ENCODE data around the gene UBR4. TPM values are rescaled to one million over a fixed set of nuclear protein-coding genes. Genes with fewer than 3 reads are reported as not detected.

UBR4 gene
- total RNA-seq, 1 donor from 2014 or later, result 108 TPM

DNA sequence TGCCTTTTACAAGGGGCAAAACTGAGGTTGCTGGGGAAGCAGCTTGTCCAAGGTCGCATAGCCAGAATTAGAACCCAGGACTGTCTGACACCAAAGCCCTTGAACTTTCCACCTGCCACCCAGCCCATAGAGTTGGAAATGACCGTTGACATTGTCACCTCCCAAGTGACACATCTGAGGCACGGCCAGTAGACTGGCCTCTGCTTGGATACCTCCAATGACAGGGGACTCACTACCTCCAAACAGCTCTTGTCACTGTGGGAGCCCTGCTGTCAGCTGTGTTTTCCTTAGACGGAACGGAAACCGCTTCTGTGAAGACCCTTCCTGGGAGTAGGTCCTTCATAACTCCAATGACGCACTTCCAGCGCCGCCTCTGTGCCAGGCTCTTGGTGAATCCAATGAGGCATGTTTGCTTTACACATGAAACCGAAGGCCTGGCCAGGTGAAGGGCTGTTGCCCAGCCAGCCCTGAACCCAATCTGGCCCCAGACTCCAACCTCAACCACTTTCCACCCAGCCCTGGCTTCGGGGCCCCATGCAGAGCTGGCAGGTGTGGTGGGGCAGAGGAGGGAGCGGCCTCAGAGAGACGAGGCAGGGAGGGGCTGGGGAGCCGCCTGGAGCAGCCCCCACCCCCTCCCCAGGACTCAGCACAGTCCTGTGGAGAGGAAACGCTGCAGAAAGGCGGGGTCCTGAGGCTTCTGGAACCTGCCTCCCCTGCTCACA lies 144.4 kb downstream of the UBR4 start:
- no peaks in the 10 kb centered on the region for H3K4me1 Mint-ChIP-seq (ENCODE audit: unreplicated experiment)
- TF ChIP-seq, protein P1, sequence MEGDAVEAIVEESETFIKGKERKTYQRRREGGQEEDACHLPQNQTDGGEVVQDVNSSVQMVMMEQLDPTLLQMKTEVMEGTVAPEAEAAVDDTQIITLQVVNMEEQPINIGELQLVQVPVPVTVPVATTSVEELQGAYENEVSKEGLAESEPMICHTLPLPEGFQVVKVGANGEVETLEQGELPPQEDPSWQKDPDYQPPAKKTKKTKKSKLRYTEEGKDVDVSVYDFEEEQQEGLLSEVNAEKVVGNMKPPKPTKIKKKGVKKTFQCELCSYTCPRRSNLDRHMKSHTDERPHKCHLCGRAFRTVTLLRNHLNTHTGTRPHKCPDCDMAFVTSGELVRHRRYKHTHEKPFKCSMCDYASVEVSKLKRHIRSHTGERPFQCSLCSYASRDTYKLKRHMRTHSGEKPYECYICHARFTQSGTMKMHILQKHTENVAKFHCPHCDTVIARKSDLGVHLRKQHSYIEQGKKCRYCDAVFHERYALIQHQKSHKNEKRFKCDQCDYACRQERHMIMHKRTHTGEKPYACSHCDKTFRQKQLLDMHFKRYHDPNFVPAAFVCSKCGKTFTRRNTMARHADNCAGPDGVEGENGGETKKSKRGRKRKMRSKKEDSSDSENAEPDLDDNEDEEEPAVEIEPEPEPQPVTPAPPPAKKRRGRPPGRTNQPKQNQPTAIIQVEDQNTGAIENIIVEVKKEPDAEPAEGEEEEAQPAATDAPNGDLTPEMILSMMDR (conservative IDR thresholded peaks at IDR 0.05), result no peak

DNA sequence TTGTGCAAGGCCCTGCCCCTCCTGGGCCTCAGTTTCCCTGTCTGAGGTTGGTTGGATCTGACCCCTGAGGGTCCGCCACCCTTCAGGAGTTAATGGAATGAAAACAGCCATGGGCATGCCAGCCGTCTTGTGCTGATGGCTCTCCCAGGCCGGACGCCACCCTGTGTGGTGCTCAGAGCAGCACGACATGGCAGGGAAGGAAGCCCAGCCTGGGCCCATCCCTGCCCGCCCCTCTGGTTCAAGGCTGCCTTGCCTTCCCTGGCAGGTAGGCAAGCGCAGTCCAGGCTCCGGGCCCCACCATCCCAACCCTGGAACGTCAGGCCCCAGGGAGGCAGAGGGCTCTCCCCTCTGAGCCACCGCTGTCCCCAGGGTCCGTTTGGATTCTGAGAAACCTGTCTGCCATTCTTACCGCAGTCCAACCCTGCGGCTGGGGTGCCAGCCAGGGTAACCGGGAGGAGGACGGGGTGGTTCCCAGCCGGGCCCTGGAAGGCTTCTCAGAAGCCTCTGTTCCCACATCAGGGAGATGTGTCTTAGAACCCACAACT lies 145.1 kb downstream of the UBR4 start:
- Mint-ChIP-seq H3K27ac (no peak overlapping the region), H3K4me3 (no peak overlapping the region), H3K27me3 (no peaks in the 10 kb centered on the region), H3K9me3 (no peaks in the 10 kb centered on the region), H3K4me1 (ENCODE audit: unreplicated experiment) (no peaks in the 10 kb centered on the region), H3K36me3 (peaks cover 5% of the 10 kb centered on the region)
- no peak for DNase-seq (ENCODE audit: extremely low spot score, unreplicated experiment)
- TF ChIP-seq, protein P1 (conservative IDR thresholded peaks at IDR 0.05), result no peak

More for the DNA sequence above, 144.4 kb downstream of the UBR4 start:
- H3K27me3 Mint-ChIP-seq, result no peaks in the 10 kb centered on the region
- H3K27ac Mint-ChIP-seq, result no peak overlapping the region
- no peak overlapping the region for H3K4me3 Mint-ChIP-seq
- no peak for DNase-seq (ENCODE audit: extremely low spot score, unreplicated experiment)
- H3K9me3 Mint-ChIP-seq, result no peaks in the 10 kb centered on the region
- H3K36me3 Mint-ChIP-seq, result peaks cover 5% of the 10 kb centered on the region

DNA sequence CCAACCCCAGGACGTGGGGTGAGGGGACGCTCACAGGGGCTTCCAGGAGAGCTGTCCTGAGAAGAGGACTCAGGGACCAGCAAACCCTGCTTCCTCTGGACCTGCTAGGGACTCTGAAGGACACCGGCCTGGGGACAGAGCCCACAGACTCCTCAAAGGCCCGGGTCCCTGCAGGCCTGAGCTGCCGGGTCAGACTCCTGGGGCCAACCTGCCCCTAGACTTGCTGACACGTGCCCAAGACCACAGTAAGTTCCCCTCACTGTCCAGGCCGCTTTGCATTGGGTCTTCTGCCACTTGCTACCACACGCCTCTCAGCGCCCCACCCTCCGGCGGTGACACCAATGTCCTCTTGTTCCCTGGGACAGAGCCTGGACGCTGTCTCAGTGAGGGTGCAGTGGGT lies 146.9 kb downstream of the UBR4 start:
- Mint-ChIP-seq H3K27ac (no peak overlapping the region), H3K9me3 (no peaks in the 10 kb centered on the region), H3K4me1 (ENCODE audit: unreplicated experiment) (no peaks in the 10 kb centered on the region), H3K4me3 (no peak overlapping the region), H3K27me3 (peaks cover 7% of the 10 kb centered on the region), H3K36me3 (peaks cover 5% of the 10 kb centered on the region)
- no peak for DNase-seq (ENCODE audit: extremely low spot score, unreplicated experiment)
- TF ChIP-seq, protein P1 (conservative IDR thresholded peaks at IDR 0.05), result no peak

DNA sequence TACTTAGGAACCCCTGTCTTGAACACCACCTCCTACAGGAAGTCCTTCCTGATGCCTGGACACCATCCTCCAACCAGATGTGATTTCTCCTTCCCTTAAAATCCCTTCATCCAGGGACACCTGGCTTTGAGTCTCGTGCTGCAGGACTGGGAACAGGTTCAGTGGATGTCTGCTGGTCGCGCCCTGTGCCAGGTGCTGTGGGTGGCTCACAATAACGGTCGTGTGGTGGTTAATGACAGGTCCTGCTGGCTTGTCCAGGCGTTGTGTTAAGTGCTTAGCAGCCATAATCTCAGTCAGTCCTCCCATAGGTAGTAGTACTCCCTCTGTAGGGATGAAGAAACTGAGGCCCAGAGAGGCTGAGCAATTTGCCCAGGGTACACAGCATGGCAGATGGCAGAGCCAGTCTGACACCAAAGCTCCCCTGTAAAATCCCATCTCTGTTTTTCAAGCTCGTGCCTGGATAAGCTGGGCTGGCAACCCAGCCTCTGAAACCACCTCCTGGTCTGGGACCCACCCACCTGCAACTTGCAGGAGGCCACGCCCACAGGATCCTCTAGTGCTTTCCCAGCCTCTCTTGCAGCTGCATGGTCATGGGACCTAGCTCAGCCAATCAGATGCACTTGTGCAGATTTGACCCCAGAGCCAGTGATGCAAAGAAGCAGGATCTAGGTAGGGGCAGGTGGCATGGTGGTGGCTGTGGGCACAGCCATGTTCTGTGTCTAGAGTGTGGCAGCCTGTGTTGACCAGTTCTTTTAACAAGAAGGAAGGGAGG lies 147.6 kb downstream of the UBR4 start:
- no peak overlapping the region for H3K4me3 Mint-ChIP-seq
- no peak overlapping the region for H3K27ac Mint-ChIP-seq

DNA sequence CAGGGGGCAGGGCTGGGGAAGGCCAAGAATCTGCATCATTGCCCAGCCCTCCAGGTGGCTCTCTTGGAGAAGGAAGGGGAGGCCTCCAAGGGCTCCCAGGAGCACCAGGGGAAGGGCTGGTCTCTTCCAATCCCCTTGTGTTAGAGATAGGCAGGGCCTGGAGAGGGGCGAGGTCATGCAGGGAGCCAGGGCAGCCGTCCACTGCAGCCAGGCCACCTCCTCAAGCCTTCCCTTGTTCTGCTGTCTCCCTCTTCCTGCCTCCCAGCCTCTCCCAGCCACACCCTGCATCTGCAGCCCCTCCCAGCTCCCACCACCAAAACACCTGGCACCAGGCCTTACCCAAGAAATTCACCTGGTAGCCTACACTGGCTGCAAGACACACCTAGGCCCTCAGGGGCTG lies 148.3 kb downstream of the UBR4 start:
- Mint-ChIP-seq H3K27ac (no peak overlapping the region), H3K36me3 (peaks cover 5% of the 10 kb centered on the region)

More for the DNA sequence above, 147.6 kb downstream of the UBR4 start:
- H3K27me3 Mint-ChIP-seq, result peaks cover 7% of the 10 kb centered on the region
- no peaks in the 10 kb centered on the region for H3K4me1 Mint-ChIP-seq (ENCODE audit: unreplicated experiment)
- no peaks in the 10 kb centered on the region for H3K9me3 Mint-ChIP-seq
- peaks cover 5% of the 10 kb centered on the region for H3K36me3 Mint-ChIP-seq
- DNase-seq (ENCODE audit: extremely low spot score, unreplicated experiment), result no peak
- TF ChIP-seq, protein P1 (conservative IDR thresholded peaks at IDR 0.05), result no peak

More for the DNA sequence above, 148.3 kb downstream of the UBR4 start:
- no peak overlapping the region for H3K4me3 Mint-ChIP-seq
- no peaks in the 10 kb centered on the region for H3K9me3 Mint-ChIP-seq
- no peak for DNase-seq (ENCODE audit: extremely low spot score, unreplicated experiment)
- peaks cover 7% of the 10 kb centered on the region for H3K27me3 Mint-ChIP-seq
- no peaks in the 10 kb centered on the region for H3K4me1 Mint-ChIP-seq (ENCODE audit: unreplicated experiment)
- TF ChIP-seq, protein P1 (conservative IDR thresholded peaks at IDR 0.05), result no peak

Measured in type B pancreatic cell (in vitro differentiated cells).